ENCODE data around the gene TRAPPC10. TPM values are rescaled to one million over a fixed set of nuclear protein-coding genes. Genes with fewer than 3 reads are reported as not detected.

Gene TRAPPC10
- total RNA-seq, 3 donors from 2014 or later (not counting 1 experiment from before 2014, with no cell fraction given) = 187 to 232 (median 213) TPM

DNA sequence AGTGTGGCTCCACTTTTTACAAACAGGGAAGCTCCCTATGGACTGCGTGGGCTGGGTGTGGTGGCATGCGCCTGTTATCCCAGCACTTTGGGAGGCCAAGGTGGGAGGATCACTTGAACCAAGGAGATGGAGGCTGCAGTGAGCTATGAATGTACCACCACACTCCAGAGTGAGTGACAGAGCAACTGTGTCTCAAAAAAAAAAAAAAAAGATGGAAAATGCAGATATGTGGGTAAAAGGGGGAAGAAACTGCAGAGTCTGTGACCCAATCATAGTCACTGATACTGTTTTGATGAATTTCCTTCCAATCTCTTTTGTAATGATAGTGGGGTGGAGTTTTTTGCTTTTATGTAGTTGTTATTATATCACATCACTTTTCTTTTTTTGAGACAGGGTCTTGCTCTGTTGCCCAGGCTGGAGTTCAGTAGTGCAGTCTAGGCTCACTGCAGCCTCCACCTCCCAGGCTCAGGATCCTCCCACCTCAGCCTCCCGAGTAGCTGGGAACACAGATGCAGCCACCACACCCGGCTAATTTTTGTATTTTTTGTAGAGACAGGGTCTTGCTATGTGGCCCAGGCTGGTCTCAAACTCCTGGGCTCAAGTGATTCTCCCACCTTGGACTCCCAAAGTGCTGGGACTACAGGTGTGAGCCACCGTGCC lies 8.7 kb upstream of the TRAPPC10 start:
- Mint-ChIP-seq H3K4me1 (no peaks in the 10 kb centered on the region), H3K4me3 (no peak overlapping the region), H3K9me3 (no peaks in the 10 kb centered on the region), H3K36me3 (no peaks in the 10 kb centered on the region), H3K27ac (no peak overlapping the region), H3K27me3 (ENCODE audit: low read depth in 2 of 2) (no peaks in the 10 kb centered on the region)
- WGBS (ENCODE audit: insufficient coverage) = 93% methylated on average over 3 of the region's 5 CpGs
- H3K4me1 ChIP-seq (ENCODE audit: control insufficient read depth, insufficient read depth, low read length) = no peaks in the 10 kb centered on the region
- no peaks in the 10 kb centered on the region for H3K27me3 ChIP-seq (ENCODE audit: control insufficient read depth, insufficient read depth, low read length)
- DNase-seq (no peak), ATAC-seq (no peak)
- TF ChIP-seq, protein P1, sequence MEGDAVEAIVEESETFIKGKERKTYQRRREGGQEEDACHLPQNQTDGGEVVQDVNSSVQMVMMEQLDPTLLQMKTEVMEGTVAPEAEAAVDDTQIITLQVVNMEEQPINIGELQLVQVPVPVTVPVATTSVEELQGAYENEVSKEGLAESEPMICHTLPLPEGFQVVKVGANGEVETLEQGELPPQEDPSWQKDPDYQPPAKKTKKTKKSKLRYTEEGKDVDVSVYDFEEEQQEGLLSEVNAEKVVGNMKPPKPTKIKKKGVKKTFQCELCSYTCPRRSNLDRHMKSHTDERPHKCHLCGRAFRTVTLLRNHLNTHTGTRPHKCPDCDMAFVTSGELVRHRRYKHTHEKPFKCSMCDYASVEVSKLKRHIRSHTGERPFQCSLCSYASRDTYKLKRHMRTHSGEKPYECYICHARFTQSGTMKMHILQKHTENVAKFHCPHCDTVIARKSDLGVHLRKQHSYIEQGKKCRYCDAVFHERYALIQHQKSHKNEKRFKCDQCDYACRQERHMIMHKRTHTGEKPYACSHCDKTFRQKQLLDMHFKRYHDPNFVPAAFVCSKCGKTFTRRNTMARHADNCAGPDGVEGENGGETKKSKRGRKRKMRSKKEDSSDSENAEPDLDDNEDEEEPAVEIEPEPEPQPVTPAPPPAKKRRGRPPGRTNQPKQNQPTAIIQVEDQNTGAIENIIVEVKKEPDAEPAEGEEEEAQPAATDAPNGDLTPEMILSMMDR (IDR thresholded peaks at IDR 0.05) = no peak
- no peak overlapping the region for H3K4me3 ChIP-seq (ENCODE audit: low read length)
- no peaks in the 10 kb centered on the region for H3K9me3 ChIP-seq (ENCODE audit: control insufficient read depth, insufficient read depth, low read length)
- intact Hi-C loops (cut with micrococcal nuclease) = no loop called here
- no peaks in the 10 kb centered on the region for H3K36me3 ChIP-seq (ENCODE audit: control insufficient read depth, insufficient read depth, low read length)
- no peak overlapping the region for H3K27ac ChIP-seq (ENCODE audit: low read length)

DNA sequence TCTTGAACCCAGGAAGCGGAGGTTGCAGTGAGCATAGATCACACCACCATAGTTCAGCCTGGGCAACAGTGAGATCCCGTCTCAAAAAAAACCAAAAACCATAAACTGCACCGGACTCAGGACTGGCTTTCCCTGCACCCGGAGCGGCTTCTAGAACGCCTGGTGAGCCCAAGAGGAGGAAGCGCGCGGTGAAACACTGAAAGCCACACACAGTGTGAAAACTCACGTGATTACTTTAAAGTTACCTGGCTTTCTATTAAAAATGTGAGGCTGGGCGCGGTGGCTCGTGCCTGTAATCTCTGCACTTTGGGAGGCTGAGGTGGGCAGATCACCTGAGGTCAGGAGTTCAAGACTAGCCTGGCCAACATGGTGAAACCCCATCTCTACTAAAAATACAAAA lies 7.0 kb upstream of the TRAPPC10 start:
- no peak for ATAC-seq

DNA sequence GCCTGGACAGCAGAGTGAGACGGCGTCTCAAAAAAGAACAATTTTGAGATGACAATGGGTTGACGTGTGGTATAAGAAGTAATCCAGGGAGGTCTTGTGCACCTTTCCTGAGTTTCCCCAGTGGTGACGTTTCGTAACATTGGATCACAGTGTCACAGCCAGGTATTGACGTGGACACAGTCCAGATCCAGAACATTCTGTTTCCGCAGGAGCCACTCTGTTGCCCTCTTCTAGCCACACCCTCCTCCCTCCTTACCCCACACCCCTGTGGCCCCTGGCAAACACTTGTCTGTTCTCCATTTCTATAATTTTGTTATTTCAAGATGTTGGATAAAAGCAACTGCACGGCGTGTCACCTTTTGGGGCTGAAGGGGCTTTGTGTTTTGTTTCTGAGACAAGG lies 6.5 kb upstream of the TRAPPC10 start:
- no peak overlapping the region for H3K27ac Mint-ChIP-seq
- DNase-seq (no peak), ATAC-seq (no peak)
- TF ChIP-seq, protein P1 (IDR thresholded peaks at IDR 0.05) = no peak
- Histone ChIP-seq H3K27ac (ENCODE audit: low read length) (no peak overlapping the region), H3K9me3 (ENCODE audit: control insufficient read depth, insufficient read depth, low read length) (no peaks in the 10 kb centered on the region), H3K4me3 (ENCODE audit: low read length) (no peak overlapping the region), H3K27me3 (ENCODE audit: control insufficient read depth, insufficient read depth, low read length) (no peaks in the 10 kb centered on the region), H3K36me3 (ENCODE audit: control insufficient read depth, insufficient read depth, low read length) (no peaks in the 10 kb centered on the region), H3K4me1 (ENCODE audit: control insufficient read depth, insufficient read depth, low read length) (peaks cover 12% of the 10 kb centered on the region)
- no peaks in the 10 kb centered on the region for H3K9me3 Mint-ChIP-seq
- peaks cover 11 to 13% of the 10 kb centered on the region in 2 donors for H3K4me1 Mint-ChIP-seq
- H3K4me3 Mint-ChIP-seq = no peak overlapping the region
- WGBS (ENCODE audit: insufficient coverage) = 92% methylated on average over 9 of the region's 9 CpGs
- H3K36me3 Mint-ChIP-seq = no peaks in the 10 kb centered on the region
- H3K27me3 Mint-ChIP-seq (ENCODE audit: low read depth in 2 of 2) = no peaks in the 10 kb centered on the region
- intact Hi-C loops (cut with micrococcal nuclease) = no loop called here

More for the DNA sequence above, 7.0 kb upstream of the TRAPPC10 start:
- Mint-ChIP-seq H3K27ac (no peak overlapping the region), H3K4me1 (peaks cover 6 to 8% of the 10 kb centered on the region in 2 donors), H3K9me3 (no peaks in the 10 kb centered on the region), H3K4me3 (no peak overlapping the region), H3K36me3 (no peaks in the 10 kb centered on the region), H3K27me3 (ENCODE audit: low read depth in 2 of 2) (no peaks in the 10 kb centered on the region)
- H3K4me3 ChIP-seq (ENCODE audit: low read length) = no peak overlapping the region
- no peak overlapping the region for H3K27ac ChIP-seq (ENCODE audit: low read length)
- H3K4me1 ChIP-seq (ENCODE audit: control insufficient read depth, insufficient read depth, low read length) = peaks cover 7% of the 10 kb centered on the region
- no peak for DNase-seq
- H3K9me3 ChIP-seq (ENCODE audit: control insufficient read depth, insufficient read depth, low read length) = no peaks in the 10 kb centered on the region
- TF ChIP-seq, protein P1 (IDR thresholded peaks at IDR 0.05) = no peak
- intact Hi-C loops (cut with micrococcal nuclease) = no loop called here
- H3K36me3 ChIP-seq (ENCODE audit: control insufficient read depth, insufficient read depth, low read length) = no peaks in the 10 kb centered on the region
- H3K27me3 ChIP-seq (ENCODE audit: control insufficient read depth, insufficient read depth, low read length) = no peaks in the 10 kb centered on the region
- 92% methylated on average over 13 of the region's 13 CpGs for WGBS (ENCODE audit: insufficient coverage)
